Vagina (tissue), 2 donors: ENCODE measurements around the gene CRYBA1. TPM values are rescaled to one million over a fixed set of nuclear protein-coding genes. Genes with fewer than 3 reads are reported as not detected.

ENCODE experiments used
- DNase-seq, 2 donors: peaks; one replicate each; pipeline ENCODE4 v3.0.0-alpha.2; 2017; ENCODE audit errors: extremely low spot score in 2 of 2
- H3K27ac ChIP-seq: fragments of 200-600 bp; sonication (generic); one replicate; pipeline ENCODE4 v1.5.1; 2019
- H3K27me3 ChIP-seq: fragments of 200-600 bp; sonication (generic); one replicate; pipeline ENCODE4 v1.5.1; 2019
- H3K36me3 ChIP-seq, 2 donors: fragments of 200-600 bp; sonication (generic); one replicate each; pipeline ENCODE4 v1.5.1; 2017 to 2019
- H3K4me1 ChIP-seq: fragments of 200-600 bp; sonication (generic); one replicate; pipeline ENCODE4 v1.5.1; 2019
- H3K4me3 ChIP-seq, 2 donors: fragments of 200-600 bp; sonication (generic); 1 replicate in 1 of 2; 2 replicates in 1 of 2; pipeline ENCODE4 v1.5.1; 2016 to 2019
- H3K9me3 ChIP-seq: fragments of 200-600 bp; sonication (generic); one replicate; pipeline ENCODE4 v1.5.1; 2019
- POLR2A ChIP-seq, 2 donors: fragments of 450-650 bp; IDR thresholded peaks; one replicate each; pipeline ENCODE4 v1.6.1; 2017; ENCODE audit warnings: antibody characterized with exemption in 2 of 2, mild to moderate bottlenecking in 2 of 2, moderate library complexity in 2 of 2
- POLR2AphosphoS5 ChIP-seq, 2 donors: sonication (generic); formaldehyde crosslinking; IDR thresholded peaks; one replicate each; pipeline ENCODE4 v1.9.0; 2017; ENCODE audit warnings: antibody characterized with exemption in 2 of 2, mild to moderate bottlenecking in 2 of 2, low read depth in 1 of 2; ENCODE audit not compliant: insufficient read depth in 1 of 2
- intact Hi-C: fragments of 100-400 bp; cut with DNase I; formaldehyde crosslinking; loops from one replicate; pipeline ENCODE4 v1.15.1; 2023
- total RNA-seq: library from RNA; depleted of rRNA; stranded (reverse); fragments of >200 nt; gene quantifications from one replicate; pipeline ENCODE4 v1.2.3, GENCODE V29; 2016
- TF ChIP-seq, protein P1 (sequence below), 3 experiments: fragments of 450-650 bp in 2 of 3; fragments of 200-600 bp in 1 of 3; sonication (generic) in 1 of 3; IDR thresholded peaks; one replicate each; pipeline ENCODE4 v1.5.1; 2017 to 2019; ENCODE audit warnings: antibody characterized with exemption in 3 of 3, mild to moderate bottlenecking in 2 of 3, moderate library complexity in 2 of 3

Gene CRYBA1
- total RNA-seq, 1 donor from 2014 or later, result not detected

DNA sequence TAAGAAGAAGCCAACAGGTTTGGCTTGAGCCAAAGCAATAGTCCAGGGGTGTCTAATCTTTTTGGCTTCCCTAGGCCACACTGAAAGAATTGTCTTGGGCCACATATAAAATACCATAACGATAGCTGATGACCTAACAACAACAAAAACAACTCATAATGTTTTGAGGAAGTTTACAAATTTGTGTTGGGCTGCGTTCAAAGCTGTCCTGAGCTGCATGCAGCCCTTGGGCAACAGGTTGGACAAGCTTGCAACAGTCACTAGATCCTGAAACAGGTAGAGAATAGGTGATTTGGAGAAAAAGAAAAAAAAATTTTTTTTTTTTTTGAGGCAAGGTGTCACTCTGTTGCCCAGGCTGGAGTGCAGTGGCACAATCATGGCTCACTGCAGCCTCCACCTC is 4.5 kb downstream of the CRYBA1 start:
- H3K9me3 ChIP-seq, result no peaks in the 10 kb centered on the region
- no peak overlapping the region for H3K4me3 ChIP-seq
- intact Hi-C loops, result no loop called here
- no peak for DNase-seq
- H3K36me3 ChIP-seq, result no peaks in the 10 kb centered on the region
- TF ChIP-seq POLR2AphosphoS5 (IDR thresholded peaks at IDR 0.05; ENCODE audit: insufficient read depth in 1 of 2, low read depth in 1 of 2), result no peak
- no peak for TF ChIP-seq POLR2A (IDR thresholded peaks at IDR 0.05)
- H3K27ac ChIP-seq, result no peak overlapping the region
- H3K4me1 ChIP-seq, result peaks cover 24% of the 10 kb centered on the region
- no peaks in the 10 kb centered on the region for H3K27me3 ChIP-seq

DNA sequence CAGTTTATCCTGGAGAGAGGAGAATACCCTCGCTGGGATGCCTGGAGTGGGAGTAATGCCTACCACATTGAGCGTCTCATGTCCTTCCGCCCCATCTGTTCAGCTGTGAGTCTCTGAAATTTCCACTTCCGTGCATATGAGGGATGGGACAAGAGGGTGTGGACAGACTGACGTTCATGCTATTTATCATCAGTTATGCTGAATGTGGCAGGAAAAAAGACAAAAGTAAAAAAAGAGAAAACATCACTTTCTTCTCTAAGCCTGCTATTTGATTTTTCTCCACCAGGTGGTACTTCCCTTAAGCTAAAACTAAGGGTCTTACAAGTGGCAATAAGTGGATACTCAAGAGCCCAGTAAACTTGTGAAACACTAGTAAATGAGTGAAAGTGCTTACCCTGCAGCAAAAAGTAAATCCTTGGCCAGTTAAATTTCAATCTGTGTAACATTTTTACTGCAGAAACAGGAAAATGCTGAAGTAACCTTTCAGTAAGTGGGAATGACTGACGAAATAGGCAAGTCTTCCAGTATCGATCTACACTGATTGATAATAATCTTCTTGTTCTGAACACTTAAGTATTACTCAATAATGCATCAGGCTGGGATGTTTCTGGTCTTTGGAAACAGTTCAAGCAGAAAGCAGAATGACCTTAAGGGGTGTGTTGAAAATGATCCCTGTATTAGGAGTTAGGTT is 5.6 kb downstream of the CRYBA1 start:
- H3K36me3 ChIP-seq, result no peaks in the 10 kb centered on the region
- TF ChIP-seq, protein P1, sequence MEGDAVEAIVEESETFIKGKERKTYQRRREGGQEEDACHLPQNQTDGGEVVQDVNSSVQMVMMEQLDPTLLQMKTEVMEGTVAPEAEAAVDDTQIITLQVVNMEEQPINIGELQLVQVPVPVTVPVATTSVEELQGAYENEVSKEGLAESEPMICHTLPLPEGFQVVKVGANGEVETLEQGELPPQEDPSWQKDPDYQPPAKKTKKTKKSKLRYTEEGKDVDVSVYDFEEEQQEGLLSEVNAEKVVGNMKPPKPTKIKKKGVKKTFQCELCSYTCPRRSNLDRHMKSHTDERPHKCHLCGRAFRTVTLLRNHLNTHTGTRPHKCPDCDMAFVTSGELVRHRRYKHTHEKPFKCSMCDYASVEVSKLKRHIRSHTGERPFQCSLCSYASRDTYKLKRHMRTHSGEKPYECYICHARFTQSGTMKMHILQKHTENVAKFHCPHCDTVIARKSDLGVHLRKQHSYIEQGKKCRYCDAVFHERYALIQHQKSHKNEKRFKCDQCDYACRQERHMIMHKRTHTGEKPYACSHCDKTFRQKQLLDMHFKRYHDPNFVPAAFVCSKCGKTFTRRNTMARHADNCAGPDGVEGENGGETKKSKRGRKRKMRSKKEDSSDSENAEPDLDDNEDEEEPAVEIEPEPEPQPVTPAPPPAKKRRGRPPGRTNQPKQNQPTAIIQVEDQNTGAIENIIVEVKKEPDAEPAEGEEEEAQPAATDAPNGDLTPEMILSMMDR (IDR thresholded peaks at IDR 0.05), result peak in 1 of 3 experiments; percentile 32
- TF ChIP-seq POLR2A (IDR thresholded peaks at IDR 0.05) (no peak), POLR2AphosphoS5 (IDR thresholded peaks at IDR 0.05; ENCODE audit: insufficient read depth in 1 of 2, low read depth in 1 of 2) (no peak)
- H3K4me1 ChIP-seq, result peaks cover 35% of the 10 kb centered on the region
- H3K27ac ChIP-seq, result no peak overlapping the region
- H3K9me3 ChIP-seq, result no peaks in the 10 kb centered on the region
- intact Hi-C loops, result no loop called here
- H3K4me3 ChIP-seq, result no peak overlapping the region
- no peaks in the 10 kb centered on the region for H3K27me3 ChIP-seq
- DNase-seq, result no peak

DNA sequence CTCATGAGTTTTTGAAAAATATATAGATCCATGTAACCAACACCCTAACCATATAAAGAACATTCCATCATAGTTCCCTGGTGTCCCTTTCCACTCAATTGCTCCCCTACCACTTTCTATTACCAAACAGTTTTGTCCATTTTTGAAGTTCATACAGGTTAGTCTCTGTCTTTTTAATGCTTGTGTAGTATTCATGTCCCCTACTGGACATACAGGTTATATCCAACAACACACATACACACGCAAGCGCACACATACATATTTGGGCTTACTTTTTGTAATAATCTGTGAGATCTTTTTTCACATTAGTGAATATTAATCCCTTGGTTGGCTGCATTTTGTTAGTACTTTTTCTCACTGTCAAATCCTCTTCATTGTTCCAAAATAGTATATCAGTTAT is 6.4 kb downstream of the CRYBA1 start:
- no peaks in the 10 kb centered on the region for H3K27me3 ChIP-seq
- no peak overlapping the region for H3K27ac ChIP-seq
- TF ChIP-seq POLR2AphosphoS5 (IDR thresholded peaks at IDR 0.05; ENCODE audit: insufficient read depth in 1 of 2, low read depth in 1 of 2), result no peak
- TF ChIP-seq POLR2A (IDR thresholded peaks at IDR 0.05), result no peak
- H3K4me1 ChIP-seq, result peaks cover 43% of the 10 kb centered on the region
- no peak for DNase-seq
- no peak overlapping the region for H3K4me3 ChIP-seq
- no peaks in the 10 kb centered on the region for H3K9me3 ChIP-seq
- H3K36me3 ChIP-seq, result no peaks in the 10 kb centered on the region
- intact Hi-C loops, result no loop called here

DNA sequence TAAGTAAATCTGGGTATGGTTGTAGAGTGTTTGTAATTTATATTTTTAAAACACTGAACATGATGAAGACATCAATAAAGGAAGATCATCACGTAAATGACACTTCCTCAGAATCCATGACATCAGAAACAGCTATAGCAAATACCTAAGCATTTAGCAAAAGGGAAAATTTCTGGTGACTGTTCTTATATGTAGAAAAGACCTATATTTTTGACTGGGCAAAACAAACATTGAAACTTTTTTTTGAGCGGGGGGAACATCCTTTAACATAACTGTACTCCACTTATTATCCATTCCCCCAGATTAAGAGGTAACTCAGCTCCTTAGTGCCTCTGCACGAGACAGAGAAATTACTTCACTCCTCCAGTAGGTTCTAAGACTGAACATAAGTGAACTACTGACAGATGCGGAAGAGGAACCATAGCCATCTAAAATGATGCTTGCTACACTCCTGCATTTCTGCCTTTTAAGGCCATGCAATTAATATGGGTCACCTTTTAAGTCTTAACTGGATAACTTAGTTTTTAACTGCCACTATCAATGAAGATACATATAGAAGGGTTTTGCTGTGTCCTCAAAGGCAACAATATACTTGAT is 9.4 kb downstream of the CRYBA1 start:
- H3K4me3 ChIP-seq, result no peak overlapping the region
- TF ChIP-seq POLR2A (IDR thresholded peaks at IDR 0.05) (no peak), POLR2AphosphoS5 (IDR thresholded peaks at IDR 0.05; ENCODE audit: insufficient read depth in 1 of 2, low read depth in 1 of 2) (no peak)
- TF ChIP-seq, protein P1 (IDR thresholded peaks at IDR 0.05), result no peak
- no peaks in the 10 kb centered on the region for H3K9me3 ChIP-seq
- H3K27me3 ChIP-seq, result no peaks in the 10 kb centered on the region
- intact Hi-C loops, result no loop called here
- no peaks in the 10 kb centered on the region for H3K36me3 ChIP-seq
- peaks cover 49% of the 10 kb centered on the region for H3K4me1 ChIP-seq
- H3K27ac ChIP-seq, result no peak overlapping the region
- DNase-seq, result no peak

DNA sequence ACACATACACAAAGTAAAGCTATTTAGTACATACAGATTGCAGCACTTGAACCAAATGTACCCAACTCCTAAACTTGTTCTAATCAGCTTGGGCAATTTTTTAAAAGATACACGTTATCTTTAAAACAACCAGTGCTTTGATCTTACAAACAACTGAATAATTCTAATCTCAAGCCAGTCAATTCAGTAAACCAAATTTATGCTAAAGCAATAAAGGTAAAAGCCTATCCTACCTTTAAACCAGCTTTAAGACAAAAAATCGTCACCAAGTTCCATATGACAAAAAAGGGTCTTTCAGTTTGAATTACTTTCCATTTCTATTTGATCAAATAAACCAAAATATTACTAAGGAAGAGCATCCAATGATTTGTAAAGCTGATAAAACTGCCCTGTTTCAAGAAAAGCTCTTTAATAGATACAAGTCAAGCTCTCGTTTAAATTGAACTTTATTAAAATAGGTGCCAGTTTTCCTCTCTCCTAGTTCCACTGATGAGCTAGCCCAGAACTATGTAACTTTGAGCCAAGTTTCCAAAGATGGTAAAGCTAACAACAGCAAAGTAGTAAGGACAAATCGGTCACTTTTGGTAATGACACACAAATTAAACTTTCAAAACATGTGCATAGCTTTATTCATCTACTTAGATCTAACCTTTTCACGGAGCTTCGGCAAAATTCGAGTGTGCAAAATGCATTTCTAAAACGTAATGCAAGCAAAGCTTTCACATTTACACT is 10.2 kb downstream of the CRYBA1 start:
- TF ChIP-seq POLR2A (IDR thresholded peaks at IDR 0.05) (no peak), POLR2AphosphoS5 (IDR thresholded peaks at IDR 0.05; ENCODE audit: insufficient read depth in 1 of 2, low read depth in 1 of 2) (no peak)
- TF ChIP-seq, protein P1 (IDR thresholded peaks at IDR 0.05), result no peak
- intact Hi-C loops, result no loop called here
- Histone ChIP-seq H3K36me3 (peaks cover 0 to 2% of the 10 kb centered on the region in 2 donors), H3K27ac (peak overlapping the region; percentile 43), H3K4me1 (peaks cover 48% of the 10 kb centered on the region), H3K27me3 (no peaks in the 10 kb centered on the region), H3K9me3 (no peaks in the 10 kb centered on the region), H3K4me3 (peak overlapping the region in 1 of 2 donors; percentile 7)
- DNase-seq, result no peak
